HG02885 (cell line): ENCODE measurements around the gene LAMA1.
A peak's percentile ranks its signal among the peaks of the same experiment; 100 is the strongest.

Experiments
- ATAC-seq: cut with Tn5 transposase; IDR thresholded peaks from one replicate; pipeline ENCODE4 v1.9.1; 2021; ENCODE audit warnings: mild to moderate bottlenecking; ENCODE audit not compliant: unreplicated experiment, poor library complexity

Gene LAMA1

GRCh38 chr18:7111134-7111533 is 6.5 kb downstream of the LAMA1 start:
- no peak for ATAC-seq

GRCh38 chr18:7105943-7106342 is 11.7 kb downstream of the LAMA1 start:
- ATAC-seq = no peak

- no peak for ATAC-seq
These were observed 12.3 kb downstream of the LAMA1 start for GRCh38 chr18:7105268-7105667.

GRCh38 chr18:7104649-7105048 is 12.9 kb downstream of the LAMA1 start:
- no peak for ATAC-seq

GRCh38 chr18:7102131-7102530 is 15.5 kb downstream of the LAMA1 start:
- ATAC-seq = no peak

GRCh38 chr18:7096838-7097237 is 20.8 kb downstream of the LAMA1 start:
- no peak for ATAC-seq

- ATAC-seq = no peak
These were observed 23.2 kb downstream of the LAMA1 start for GRCh38 chr18:7094427-7094826.

GRCh38 chr18:7090771-7091170 is 26.8 kb downstream of the LAMA1 start:
- no peak for ATAC-seq

- no peak for ATAC-seq
These were observed 28.2 kb downstream of the LAMA1 start for GRCh38 chr18:7089369-7089768.

GRCh38 chr18:7084080-7085065 is 33.2 kb downstream of the LAMA1 start:
- peak; percentile 46 for ATAC-seq

GRCh38 chr18:7082671-7083070 is 34.9 kb downstream of the LAMA1 start:
- ATAC-seq = no peak

- ATAC-seq = no peak
These were observed 38.4 kb downstream of the LAMA1 start for GRCh38 chr18:7079231-7079630.

GRCh38 chr18:7072593-7072992 is 45.0 kb downstream of the LAMA1 start:
- ATAC-seq = no peak

- ATAC-seq = no peak
These were observed 46.0 kb downstream of the LAMA1 start for GRCh38 chr18:7071600-7071999.

- ATAC-seq = no peak
These were observed 47.1 kb downstream of the LAMA1 start for GRCh38 chr18:7070466-7070865.

GRCh38 chr18:7068871-7069590 is 48.6 kb downstream of the LAMA1 start:
- no peak for ATAC-seq

GRCh38 chr18:7066965-7067555 is 50.5 kb downstream of the LAMA1 start:
- no peak for ATAC-seq

GRCh38 chr18:7065736-7066135 is 51.9 kb downstream of the LAMA1 start:
- no peak for ATAC-seq

- ATAC-seq = no peak
These were observed 53.3 kb downstream of the LAMA1 start for GRCh38 chr18:7064346-7064745.

- ATAC-seq = no peak
These were observed 54.8 kb downstream of the LAMA1 start for GRCh38 chr18:7062811-7063210.

- ATAC-seq = no peak
These were observed 55.4 kb downstream of the LAMA1 start for GRCh38 chr18:7062236-7062635.
